Thoracic aorta (tissue), 2 donors: Measurements from ENCODE around the gene ANP32B. TPM values are rescaled to one million over a fixed set of nuclear protein-coding genes. Genes with fewer than 3 reads are reported as not detected.
A peak's percentile ranks its signal among the peaks of the same experiment; 100 is the strongest.

Experiments
- ATAC-seq: fragments of 150-250 bp; one replicate; pipeline ENCODE4 v1.8.0; 2017; ENCODE audit warnings: low read depth; ENCODE audit not compliant: insufficient number of reproducible peaks, low FRiP score
- DNase-seq: peaks from one replicate; pipeline ENCODE4 v3.0.0-alpha.2; 2020; ENCODE audit warnings: low spot score
- H3K27ac ChIP-seq, 2 donors: fragments of 200-600 bp; sonication (generic); 1 replicate in 1 of 2; 2 replicates in 1 of 2; pipeline ENCODE4 v1.5.1; 2016; ENCODE audit warnings: mild to moderate bottlenecking in 2 of 2, moderate library complexity in 2 of 2
- H3K27me3 ChIP-seq: fragments of 200-600 bp; sonication (generic); replicated peaks from 2 replicates; pipeline ENCODE4 v1.6.0; 2016; ENCODE audit warnings: mild to moderate bottlenecking; ENCODE audit not compliant: insufficient read depth
- H3K36me3 ChIP-seq: fragments of 200-600 bp; sonication (generic); one replicate; pipeline ENCODE4 v1.5.1; 2016
- H3K4me1 ChIP-seq, 2 donors: fragments of 200-600 bp; sonication (generic); 1 replicate in 1 of 2; 2 replicates in 1 of 2; pipeline versions ENCODE4 v1.5.1 to v1.6.0; 2016; ENCODE audit warnings: low read depth in 2 of 2, mild to moderate bottlenecking in 1 of 2; ENCODE audit not compliant: control insufficient read depth in 1 of 2
- H3K4me3 ChIP-seq: fragments of 200-600 bp; sonication (generic); 2 replicates; pipeline ENCODE4 v1.5.1; 2016; ENCODE audit warnings: mild to moderate bottlenecking
- H3K9me3 ChIP-seq: fragments of 200-600 bp; sonication (generic); 2 replicates; pipeline ENCODE4 v1.5.1; 2016
- total RNA-seq, 2 donors: library from RNA; depleted of rRNA; stranded (reverse); fragments of >200 nt; gene quantifications; one replicate each; pipeline versions ENCODE4 v1.1.0 to v1.2.3, GENCODE V29; 2016
- TF ChIP-seq, protein P1 (sequence below): fragments of 200-600 bp; sonication (generic); IDR thresholded peaks from one replicate; pipeline ENCODE4 v1.5.1; 2019; ENCODE audit warnings: antibody characterized with exemption

ANP32B gene
- total RNA-seq, 2 donors from 2014 or later, result 23.3 to 65.7 TPM

DNA sequence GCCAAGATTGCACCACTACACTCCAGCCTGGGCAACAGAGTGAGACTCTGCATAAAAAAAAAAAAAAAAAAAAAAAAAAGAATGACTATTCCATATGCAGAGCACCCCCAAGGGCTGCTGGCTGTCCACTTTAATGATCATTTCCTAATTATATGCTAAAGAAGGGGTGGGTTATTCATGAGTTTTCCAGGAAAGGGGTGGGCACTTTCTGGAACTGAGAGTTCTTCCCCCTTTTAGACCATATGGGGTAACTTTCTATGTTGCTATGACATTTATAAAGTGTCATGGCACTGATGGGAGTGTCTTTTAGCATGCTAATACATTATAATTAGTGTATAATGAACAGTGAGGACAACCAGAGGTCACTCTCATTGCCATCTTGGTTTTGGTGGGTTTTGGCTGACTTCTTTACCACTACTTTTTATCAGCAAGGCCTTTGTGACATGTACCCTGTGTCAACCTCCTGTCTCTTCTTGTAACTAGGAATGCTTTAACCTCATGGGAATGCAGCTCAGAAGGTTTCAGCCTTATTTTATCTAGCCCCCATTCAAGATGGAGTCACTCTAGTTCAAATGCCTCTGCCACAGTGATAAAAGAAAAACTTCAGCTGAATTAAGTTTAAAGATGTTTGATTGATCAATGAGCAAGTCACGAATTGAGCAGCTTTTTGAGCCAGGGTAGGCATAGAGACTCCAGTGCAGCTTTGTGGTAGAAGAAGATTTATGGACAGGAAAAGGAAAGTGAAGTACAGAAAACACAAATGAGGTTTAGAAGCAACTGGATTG lies 66.3 kb downstream of the ANP32B start:
- ATAC-seq, result no peak
- H3K36me3 ChIP-seq, result no peaks in the 10 kb centered on the region
- no peaks in the 10 kb centered on the region for H3K4me1 ChIP-seq
- TF ChIP-seq, protein P1, sequence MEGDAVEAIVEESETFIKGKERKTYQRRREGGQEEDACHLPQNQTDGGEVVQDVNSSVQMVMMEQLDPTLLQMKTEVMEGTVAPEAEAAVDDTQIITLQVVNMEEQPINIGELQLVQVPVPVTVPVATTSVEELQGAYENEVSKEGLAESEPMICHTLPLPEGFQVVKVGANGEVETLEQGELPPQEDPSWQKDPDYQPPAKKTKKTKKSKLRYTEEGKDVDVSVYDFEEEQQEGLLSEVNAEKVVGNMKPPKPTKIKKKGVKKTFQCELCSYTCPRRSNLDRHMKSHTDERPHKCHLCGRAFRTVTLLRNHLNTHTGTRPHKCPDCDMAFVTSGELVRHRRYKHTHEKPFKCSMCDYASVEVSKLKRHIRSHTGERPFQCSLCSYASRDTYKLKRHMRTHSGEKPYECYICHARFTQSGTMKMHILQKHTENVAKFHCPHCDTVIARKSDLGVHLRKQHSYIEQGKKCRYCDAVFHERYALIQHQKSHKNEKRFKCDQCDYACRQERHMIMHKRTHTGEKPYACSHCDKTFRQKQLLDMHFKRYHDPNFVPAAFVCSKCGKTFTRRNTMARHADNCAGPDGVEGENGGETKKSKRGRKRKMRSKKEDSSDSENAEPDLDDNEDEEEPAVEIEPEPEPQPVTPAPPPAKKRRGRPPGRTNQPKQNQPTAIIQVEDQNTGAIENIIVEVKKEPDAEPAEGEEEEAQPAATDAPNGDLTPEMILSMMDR, result no peak
- no peaks in the 10 kb centered on the region for H3K9me3 ChIP-seq
- no peak overlapping the region for H3K27ac ChIP-seq
- no peak overlapping the region for H3K4me3 ChIP-seq
- DNase-seq, result no peak
- no peaks in the 10 kb centered on the region for H3K27me3 ChIP-seq

DNA sequence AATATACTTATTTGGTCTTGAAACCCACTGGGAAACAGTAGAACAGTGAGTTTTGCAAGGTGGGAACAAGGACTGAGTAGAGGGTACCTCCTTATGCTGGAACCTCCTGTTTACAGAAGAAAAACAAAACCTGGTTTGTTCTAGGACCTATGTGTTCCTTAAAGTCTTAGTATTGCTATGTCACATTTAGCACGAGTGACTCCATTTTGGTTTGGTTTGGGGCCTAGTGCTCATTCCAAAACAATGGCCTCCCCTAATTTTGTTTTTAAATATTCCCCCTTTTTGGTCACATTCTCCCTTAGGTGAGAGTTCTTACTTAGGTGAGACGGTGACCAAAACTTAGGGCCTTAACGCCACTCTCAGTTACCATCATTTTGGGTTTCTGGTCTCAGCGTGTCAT lies 67.2 kb downstream of the ANP32B start:
- Histone ChIP-seq H3K9me3 (no peaks in the 10 kb centered on the region), H3K4me3 (no peak overlapping the region), H3K27me3 (no peaks in the 10 kb centered on the region), H3K4me1 (no peaks in the 10 kb centered on the region), H3K36me3 (no peaks in the 10 kb centered on the region), H3K27ac (no peak overlapping the region)
- ATAC-seq (no peak), DNase-seq (no peak)
- TF ChIP-seq, protein P1, result no peak

DNA sequence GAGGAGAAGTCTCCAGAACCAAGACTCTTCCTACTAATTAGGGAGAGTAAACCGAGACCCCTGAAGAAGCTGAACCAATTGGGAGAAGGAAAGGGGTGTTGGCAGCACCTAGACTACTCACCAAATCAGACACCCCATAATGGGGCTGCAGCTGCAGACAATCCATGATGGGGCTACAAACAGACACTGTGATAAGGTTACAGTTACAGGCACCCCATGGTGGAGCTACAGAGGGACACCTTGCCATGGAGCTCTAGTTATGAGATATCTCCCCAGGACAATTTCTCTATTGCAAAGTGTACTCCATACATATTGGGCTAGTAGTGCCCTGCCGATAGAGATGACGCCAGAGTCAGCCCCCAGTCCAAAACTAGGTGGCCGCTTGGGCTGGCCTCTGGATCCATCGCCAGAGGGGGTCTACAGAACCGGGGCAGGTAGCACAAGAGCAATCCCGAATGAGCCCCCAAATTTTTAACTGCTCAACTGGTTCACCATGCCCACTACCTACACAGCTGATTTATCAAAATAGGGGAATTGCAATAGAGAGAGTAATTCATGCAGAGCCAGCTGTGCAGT lies 71.3 kb downstream of the ANP32B start:
- ATAC-seq (no peak), DNase-seq (no peak)
- no peaks in the 10 kb centered on the region for H3K9me3 ChIP-seq
- H3K27me3 ChIP-seq, result no peaks in the 10 kb centered on the region
- no peak overlapping the region for H3K4me3 ChIP-seq
- peaks cover 5 to 26% of the 10 kb centered on the region in 2 donors for H3K4me1 ChIP-seq
- no peaks in the 10 kb centered on the region for H3K36me3 ChIP-seq
- TF ChIP-seq, protein P1, result no peak
- H3K27ac ChIP-seq, result no peak overlapping the region

DNA sequence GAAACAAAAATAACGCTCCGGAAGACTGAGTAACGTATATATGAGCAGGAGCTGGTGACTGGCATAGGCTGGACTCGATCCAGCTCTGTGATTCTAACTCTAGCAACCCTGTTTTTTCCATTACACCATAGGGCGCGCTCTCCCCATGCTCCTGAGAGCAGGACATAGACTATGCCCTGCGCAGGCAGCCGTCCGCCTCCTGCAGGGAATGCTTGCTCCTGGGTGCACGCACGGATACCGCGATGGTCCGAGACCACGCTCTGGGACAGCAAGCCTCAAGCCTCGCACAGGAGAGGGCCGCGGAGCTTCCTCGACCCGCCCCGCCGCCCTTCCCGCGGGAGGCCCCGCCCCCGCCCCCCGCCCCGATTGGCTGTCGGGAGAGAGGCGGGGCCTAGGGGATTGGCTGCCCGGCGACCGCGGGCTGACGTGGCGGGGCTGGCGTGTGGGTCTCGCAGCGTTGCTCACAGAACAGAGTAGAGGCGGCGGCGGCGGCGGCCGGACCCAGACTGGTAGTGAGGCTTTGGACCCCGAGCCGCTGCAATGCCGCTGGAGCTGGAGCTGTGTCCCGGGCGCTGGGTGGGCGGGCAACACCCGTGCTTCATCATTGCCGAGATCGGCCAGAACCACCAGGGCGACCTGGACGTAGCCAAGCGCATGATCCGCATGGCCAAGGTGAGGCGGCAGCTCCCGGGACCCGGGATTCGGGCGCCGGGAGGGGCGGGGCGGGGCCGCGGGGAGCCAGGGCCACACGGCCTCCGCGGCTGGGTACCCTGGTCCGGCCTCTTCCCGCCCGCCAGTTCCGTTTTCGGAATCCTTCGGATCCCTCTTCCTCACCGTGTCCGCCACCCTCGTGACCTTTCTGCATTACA lies 73.4 kb downstream of the ANP32B start, which contains the start of gene NANS:
Gene NANS, plus strand, starts transcription at position 464 of the 869 bp plus-strand sequence. Its CDS starts 77 bp downstream, at position 541.
- peaks cover 5 to 26% of the 10 kb centered on the region in 2 donors for H3K4me1 ChIP-seq
- H3K27me3 ChIP-seq, result no peaks in the 10 kb centered on the region
- H3K9me3 ChIP-seq, result no peaks in the 10 kb centered on the region
- ATAC-seq (peak; percentile 92), DNase-seq (peak; percentile 79)
- H3K36me3 ChIP-seq, result no peaks in the 10 kb centered on the region
- H3K4me3 ChIP-seq, result peak within 1 kb of the TSS; percentile 90
- TF ChIP-seq, protein P1, result no peak
- peak within 1 kb of the TSS; percentile 90 to 96 for H3K27ac ChIP-seq
